Measurements from ENCODE around the gene MYT1.
"Not testable (repeated sequence)": the region's sequence is repeated elsewhere in the genome, so short reads cannot be mapped to it uniquely, and the experiment has no call there.

MYT1 gene

GRCh38 chr20:64164123-64164836 is at the start of gene MYT1:
MYT1 (plus strand) TSS chr20:64164452; CDS start chr20:64198862, 34,410 bp downstream.
- DNase-seq, result peak; percentile 94

GRCh38 chr20:64115171-64115911 is 48.9 kb upstream of the MYT1 start:
- DNase-seq, result peak; percentile 41

- DNase-seq, result no peak
Observed at GRCh38 chr20:64116016-64116415, 48.2 kb upstream of the MYT1 start.

GRCh38 chr20:64116541-64117431 is 47.5 kb upstream of the MYT1 start:
- DNase-seq, result no peak

- not testable (repeated sequence) for DNase-seq
Observed at GRCh38 chr20:64117432-64117777, 46.8 kb upstream of the MYT1 start.

GRCh38 chr20:64119301-64119680 is 45.0 kb upstream of the MYT1 start:
- DNase-seq, result no peak

GRCh38 chr20:64119681-64120341 is 44.4 kb upstream of the MYT1 start:
- no peak for DNase-seq

GRCh38 chr20:64121586-64121985 is 42.7 kb upstream of the MYT1 start:
- no peak for DNase-seq

GRCh38 chr20:64122927-64123326 is 41.3 kb upstream of the MYT1 start:
- not testable (repeated sequence) for DNase-seq

- not testable (repeated sequence) for DNase-seq
Observed at GRCh38 chr20:64123517-64123916, 40.7 kb upstream of the MYT1 start.

GRCh38 chr20:64129146-64129782 is 35.0 kb upstream of the MYT1 start:
- no peak for DNase-seq

GRCh38 chr20:64130271-64130670 is 34.0 kb upstream of the MYT1 start:
- no peak for DNase-seq

- DNase-seq, result no peak
Observed at GRCh38 chr20:64130876-64131275, 33.4 kb upstream of the MYT1 start.

GRCh38 chr20:64131406-64131805 is 32.8 kb upstream of the MYT1 start:
- no peak for DNase-seq

GRCh38 chr20:64133951-64134407 is 30.3 kb upstream of the MYT1 start:
- DNase-seq, result no peak

GRCh38 chr20:64134744-64135143 is 29.5 kb upstream of the MYT1 start:
- not testable (repeated sequence) for DNase-seq

GRCh38 chr20:64136004-64136710 is 28.1 kb upstream of the MYT1 start:
- DNase-seq, result no peak

- no peak for DNase-seq
Observed at GRCh38 chr20:64137598-64138031, 26.6 kb upstream of the MYT1 start.

- DNase-seq, result no peak
Observed at GRCh38 chr20:64138276-64138815, 25.9 kb upstream of the MYT1 start.

- DNase-seq, result no peak
Observed at GRCh38 chr20:64139199-64140060, 24.8 kb upstream of the MYT1 start.
